Keratinocyte (primary cell): Measurements from ENCODE around the gene MEGF10. TPM values are rescaled to one million over a fixed set of nuclear protein-coding genes. Genes with fewer than 3 reads are reported as not detected.

Experiments
- DNase-seq: peaks from one replicate; pipeline ENCODE4 v3.0.0-alpha.2; 2011; ENCODE audit warnings: low read depth, missing footprints, low spot score
- FAIRE-seq: peaks from 2 replicates; lab custom pipeline; 2011; peaks lifted over from hg19 to GRCh38; lab: Jason Lieb, UNC
- H2AFZ ChIP-seq: 2 replicates; pipeline ENCODE4 v1.6.0; 2012; ENCODE audit warnings: low read length, control low read depth, inconsistent platforms; ENCODE audit not compliant: control insufficient read depth
- H3K27ac ChIP-seq: 2 replicates; pipeline ENCODE4 v1.5.1; 2011; ENCODE audit warnings: low read length; ENCODE audit not compliant: control insufficient read depth, insufficient read depth
- H3K27me3 ChIP-seq: 3 replicates; pipeline ENCODE4 v1.6.0; 2011; ENCODE audit warnings: low read length; ENCODE audit not compliant: control insufficient read depth, insufficient read depth; ENCODE audit errors: extremely low read depth
- H3K36me3 ChIP-seq, 2 experiments: 2 replicates in 1 of 2; 3 replicates in 1 of 2; pipeline ENCODE4 v1.5.1; 2011; ENCODE audit warnings: low read length in 2 of 2, mild to moderate bottlenecking in 1 of 2; ENCODE audit not compliant: control insufficient read depth in 2 of 2, insufficient read depth in 2 of 2; ENCODE audit errors: extremely low read depth in 1 of 2
- H3K4me1 ChIP-seq: 3 replicates; pipeline ENCODE4 v1.5.1; 2011; ENCODE audit warnings: low read length; ENCODE audit not compliant: control insufficient read depth, insufficient read depth; ENCODE audit errors: extremely low read depth
- H3K4me2 ChIP-seq: 3 replicates; pipeline ENCODE4 v1.6.0; 2011; ENCODE audit warnings: low read depth, low read length; ENCODE audit not compliant: control insufficient read depth, insufficient read depth; ENCODE audit errors: extremely low read depth
- H3K4me3 ChIP-seq, 3 experiments: fragments of 200-600 bp in 1 of 3; sonication (generic) in 1 of 3; 2 replicates in 2 of 3; 3 replicates in 1 of 3; pipeline ENCODE4 v1.5.1; 2011 to 2016; ENCODE audit warnings: low read length in 3 of 3, mild to moderate bottlenecking in 3 of 3, control low read depth in 2 of 3, inconsistent platforms in 1 of 3, low read depth in 1 of 3, mixed read lengths in 1 of 3, mixed run types in 1 of 3, moderate library complexity in 1 of 3; ENCODE audit not compliant: control insufficient read depth in 2 of 3, insufficient read depth in 2 of 3; ENCODE audit errors: extremely low read depth in 1 of 3
- H3K79me2 ChIP-seq: 2 replicates; pipeline ENCODE4 v1.6.0; 2012; ENCODE audit warnings: low read length; ENCODE audit not compliant: control insufficient read depth, insufficient read depth
- H3K9ac ChIP-seq: 3 replicates; pipeline ENCODE4 v1.6.0; 2011; ENCODE audit warnings: low read length; ENCODE audit not compliant: control insufficient read depth, insufficient read depth; ENCODE audit errors: extremely low read depth
- H3K9me1 ChIP-seq: 3 replicates; pipeline ENCODE4 v1.6.0; 2011; ENCODE audit warnings: low read length; ENCODE audit not compliant: control insufficient read depth, insufficient read depth; ENCODE audit errors: extremely low read depth
- H3K9me3 ChIP-seq: 2 replicates; pipeline ENCODE4 v1.5.1; 2012; ENCODE audit warnings: low read depth, low read length; ENCODE audit not compliant: control insufficient read depth
- H4K20me1 ChIP-seq: 3 replicates; pipeline ENCODE4 v1.6.0; 2011; ENCODE audit warnings: low read length; ENCODE audit not compliant: control insufficient read depth, insufficient read depth; ENCODE audit errors: extremely low read depth
- CTCF ChIP-seq, 3 experiments: IDR thresholded peaks in 1 of 3; conservative IDR thresholded peaks in 1 of 3; optimal IDR thresholded peaks in 1 of 3; 2 replicates in 2 of 3; 3 replicates in 1 of 3; pipeline versions ENCODE3 to v1.5.1; 2011; ENCODE audit warnings: low read length in 3 of 3, mild to moderate bottlenecking in 3 of 3, moderate library complexity in 2 of 3, control low read depth in 1 of 3, inconsistent platforms in 1 of 3; ENCODE audit not compliant: insufficient read depth in 2 of 3; ENCODE audit errors: extremely low read depth in 1 of 3
- EZH2 ChIP-seq: IDR thresholded peaks from one replicate; pipeline ENCODE4 v1.6.1; 2012; ENCODE audit warnings: inconsistent platforms, mild to moderate bottlenecking, low read length, moderate library complexity
- dilution Hi-C: fragments of 300-500 bp; cut with MboI; formaldehyde crosslinking; loops from one replicate; pipeline ENCODE4 v1.7.0; 2020; ENCODE audit warnings: low sequenced_read_pairs; ENCODE audit not compliant: extremely low pct_ligation_motif_present
- polyA plus RNA-seq, 5 experiments: library from polyadenylated mRNA; depleted of rRNA in 3 of 5; stranded (reverse) in 3 of 5; stranded (forward) in 1 of 5; unstranded in 1 of 5; fragments of >200 nt; gene quantifications; 1 replicate in 1 of 5; 2 replicates in 3 of 5; 3 replicates in 1 of 5; pipeline versions ENCODE4 v1.2.1 to v1.2.3, GENCODE V29; 2011 to 2012; ENCODE audit warnings: missing spikeins in 2 of 5, low read depth in 1 of 5, low replicate concordance in 1 of 5

MEGF10 gene
- polyA plus RNA-seq, 1 donor (not counting 4 experiments of a cell fraction or from before 2014, with no cell fraction given): not detected

DNA sequence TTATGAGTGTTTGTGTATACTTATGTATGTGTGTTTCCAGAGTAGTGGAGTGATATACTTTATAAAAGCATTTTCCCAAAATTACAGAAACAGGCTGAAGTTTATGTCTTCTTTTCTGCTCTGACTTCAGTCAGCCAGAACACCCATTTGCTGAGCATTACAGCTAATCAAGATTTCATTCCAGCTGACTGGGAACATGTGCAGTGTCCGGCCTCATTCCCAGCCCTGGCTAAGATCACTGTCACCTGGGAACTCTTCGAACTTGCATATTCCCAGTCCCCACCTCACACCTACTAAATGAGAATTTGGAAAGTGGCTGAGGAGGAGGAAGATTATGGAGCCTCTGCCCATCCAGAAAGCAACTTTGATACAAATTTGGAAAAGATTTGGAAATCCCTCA is 136.1 kb downstream of the MEGF10 start:
- Histone ChIP-seq H3K4me3 (no peak overlapping the region), H3K9ac (no peak overlapping the region), H2AFZ (no peak overlapping the region), H3K4me2 (no peak overlapping the region), H3K79me2 (no peaks in the 10 kb centered on the region), H3K9me3 (no peaks in the 10 kb centered on the region), H3K27ac (no peak overlapping the region), H4K20me1 (no peaks in the 10 kb centered on the region), H3K4me1 (no peaks in the 10 kb centered on the region), H3K36me3 (no peaks in the 10 kb centered on the region), H3K9me1 (no peaks in the 10 kb centered on the region), H3K27me3 (no peaks in the 10 kb centered on the region)
- no peak for DNase-seq
- TF ChIP-seq EZH2: no peak
- no peak for TF ChIP-seq CTCF (optimal IDR thresholded peaks at IDR 0.05 in 1 of 3, IDR thresholded peaks at IDR 0.05 in 1 of 3, conservative IDR thresholded peaks at IDR 0.05 in 1 of 3; ENCODE audit: extremely low read depth in 1 of 3, insufficient read depth in 2 of 3, low read length in 3 of 3)
- dilution Hi-C loops: no loop called here
- FAIRE-seq: no peak

GRCh38 chr5:127428276-127428675 is 137.7 kb downstream of the MEGF10 start:
- no peaks in the 10 kb centered on the region for H3K9me1 ChIP-seq
- peaks cover 4% of the 10 kb centered on the region for H3K4me1 ChIP-seq
- no peak for DNase-seq
- no peak overlapping the region for H2AFZ ChIP-seq
- no peak overlapping the region for H3K27ac ChIP-seq
- H3K9ac ChIP-seq: no peak overlapping the region
- H3K4me3 ChIP-seq: no peak overlapping the region
- H3K4me2 ChIP-seq: no peak overlapping the region
- TF ChIP-seq CTCF (optimal IDR thresholded peaks at IDR 0.05 in 1 of 3, IDR thresholded peaks at IDR 0.05 in 1 of 3, conservative IDR thresholded peaks at IDR 0.05 in 1 of 3; ENCODE audit: extremely low read depth in 1 of 3, insufficient read depth in 2 of 3, low read length in 3 of 3) (no peak), EZH2 (no peak)
- H3K79me2 ChIP-seq: no peaks in the 10 kb centered on the region
- dilution Hi-C loops: no loop called here
- H3K36me3 ChIP-seq: no peaks in the 10 kb centered on the region
- H3K27me3 ChIP-seq: no peaks in the 10 kb centered on the region
- H4K20me1 ChIP-seq: no peaks in the 10 kb centered on the region
- no peak for FAIRE-seq
- no peaks in the 10 kb centered on the region for H3K9me3 ChIP-seq
